Kidney epithelial cell (primary cell): ENCODE results near the gene SMAD9. TPM values are rescaled to one million over a fixed set of nuclear protein-coding genes. Genes with fewer than 3 reads are reported as not detected.

ENCODE experiments used
- DNase-seq: peaks from one replicate; pipeline ENCODE4 v3.0.0-alpha.2; 2010; ENCODE audit warnings: low read depth
- H3K27me3 ChIP-seq: 2 replicates; pipeline ENCODE4 v1.6.0; 2011; ENCODE audit warnings: low read length; ENCODE audit not compliant: control insufficient read depth, insufficient read depth
- H3K36me3 ChIP-seq: 2 replicates; pipeline ENCODE4 v1.5.1; 2011; ENCODE audit warnings: low read length; ENCODE audit not compliant: control insufficient read depth, insufficient read depth
- H3K4me3 ChIP-seq: 2 replicates; pipeline ENCODE4 v1.5.1; 2011; ENCODE audit warnings: low read depth, mild to moderate bottlenecking, control low read depth, low read length
- total RNA-seq: library from RNA; depleted of rRNA; stranded (reverse); fragments of >200 nt; gene quantifications from 2 replicates; pipeline ENCODE4 v1.2.3, GENCODE V29; 2015
- TF ChIP-seq, protein P1 (sequence below): IDR thresholded peaks from 2 replicates; pipeline ENCODE4 v1.5.1; 2011; ENCODE audit warnings: mild to moderate bottlenecking, moderate library complexity, low read length, control low read depth, inconsistent platforms; ENCODE audit not compliant: insufficient read depth, poor library complexity, severe bottlenecking

SMAD9 gene
- total RNA-seq, 1 donor from 2014 or later, result 0.38 TPM

GRCh38 chr13:36882829-36883390 is 37.1 kb downstream of the SMAD9 start:
- H3K27me3 ChIP-seq, result no peaks in the 10 kb centered on the region
- no peak for DNase-seq
- TF ChIP-seq, protein P1, sequence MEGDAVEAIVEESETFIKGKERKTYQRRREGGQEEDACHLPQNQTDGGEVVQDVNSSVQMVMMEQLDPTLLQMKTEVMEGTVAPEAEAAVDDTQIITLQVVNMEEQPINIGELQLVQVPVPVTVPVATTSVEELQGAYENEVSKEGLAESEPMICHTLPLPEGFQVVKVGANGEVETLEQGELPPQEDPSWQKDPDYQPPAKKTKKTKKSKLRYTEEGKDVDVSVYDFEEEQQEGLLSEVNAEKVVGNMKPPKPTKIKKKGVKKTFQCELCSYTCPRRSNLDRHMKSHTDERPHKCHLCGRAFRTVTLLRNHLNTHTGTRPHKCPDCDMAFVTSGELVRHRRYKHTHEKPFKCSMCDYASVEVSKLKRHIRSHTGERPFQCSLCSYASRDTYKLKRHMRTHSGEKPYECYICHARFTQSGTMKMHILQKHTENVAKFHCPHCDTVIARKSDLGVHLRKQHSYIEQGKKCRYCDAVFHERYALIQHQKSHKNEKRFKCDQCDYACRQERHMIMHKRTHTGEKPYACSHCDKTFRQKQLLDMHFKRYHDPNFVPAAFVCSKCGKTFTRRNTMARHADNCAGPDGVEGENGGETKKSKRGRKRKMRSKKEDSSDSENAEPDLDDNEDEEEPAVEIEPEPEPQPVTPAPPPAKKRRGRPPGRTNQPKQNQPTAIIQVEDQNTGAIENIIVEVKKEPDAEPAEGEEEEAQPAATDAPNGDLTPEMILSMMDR, result no peak
- no peak overlapping the region for H3K4me3 ChIP-seq
- H3K36me3 ChIP-seq, result no peaks in the 10 kb centered on the region

GRCh38 chr13:36880961-36881360 is 39.1 kb downstream of the SMAD9 start:
- no peak for DNase-seq
- Histone ChIP-seq H3K27me3 (no peaks in the 10 kb centered on the region), H3K4me3 (no peak overlapping the region), H3K36me3 (no peaks in the 10 kb centered on the region)
- TF ChIP-seq, protein P1, result no peak

DNA sequence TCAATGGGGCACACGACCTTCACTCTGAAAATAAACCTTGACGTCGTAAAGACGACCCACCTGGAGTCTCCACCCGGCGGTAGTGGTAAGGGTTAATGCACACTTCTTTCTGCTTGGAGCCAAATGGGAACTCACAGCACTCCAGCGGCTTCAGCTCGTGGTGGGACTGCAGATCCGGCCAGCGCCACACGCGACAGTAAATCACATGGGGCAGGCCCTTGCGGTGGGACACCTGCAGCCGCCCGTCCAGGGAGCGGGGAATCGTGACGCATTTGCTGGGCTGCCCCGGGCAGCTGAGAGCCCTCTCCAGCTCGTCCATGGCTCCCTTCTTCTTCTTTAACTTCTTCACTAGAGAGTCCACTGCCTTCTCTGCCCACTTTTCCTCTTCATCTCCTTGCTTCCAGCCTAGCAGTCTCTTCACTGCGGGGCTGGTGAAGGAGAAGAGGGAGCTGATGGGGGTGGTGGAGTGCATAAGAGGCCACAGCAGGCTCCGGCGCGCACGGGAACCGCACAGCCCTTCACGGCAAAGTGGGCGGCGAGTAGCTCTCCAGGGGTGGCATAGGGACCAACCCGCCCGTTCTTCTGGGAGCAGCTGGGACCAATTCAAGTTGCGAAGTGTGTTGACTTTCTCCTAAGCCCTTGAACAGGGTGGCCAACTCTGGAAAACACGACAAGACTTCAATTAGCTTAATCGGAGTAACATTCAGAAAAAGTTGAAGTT is 40.7 kb downstream of the SMAD9 start:
- no peaks in the 10 kb centered on the region for H3K27me3 ChIP-seq
- no peak for DNase-seq
- no peak overlapping the region for H3K4me3 ChIP-seq
- TF ChIP-seq, protein P1, result no peak
- H3K36me3 ChIP-seq, result no peaks in the 10 kb centered on the region

DNA sequence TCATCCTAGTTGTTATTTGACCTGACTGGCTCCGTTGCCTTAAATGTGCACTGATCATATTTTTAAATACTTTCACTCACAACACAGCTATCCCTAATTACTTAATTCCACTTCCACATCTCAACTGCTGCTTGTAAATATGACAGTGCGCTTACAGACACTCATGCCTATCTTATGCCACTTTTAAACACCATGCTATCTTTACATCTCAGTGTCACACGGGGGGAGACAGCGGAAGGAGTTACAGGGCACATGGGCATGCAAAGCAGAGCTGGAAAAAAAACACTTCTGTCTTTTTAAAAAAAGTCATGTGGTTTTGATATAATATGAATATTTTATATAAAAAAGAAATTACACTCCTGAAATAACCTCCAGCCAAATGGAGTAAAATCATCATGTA is 44.1 kb downstream of the SMAD9 start:
- DNase-seq, result no peak
- TF ChIP-seq, protein P1, result no peak
- no peaks in the 10 kb centered on the region for H3K27me3 ChIP-seq
- H3K4me3 ChIP-seq, result no peak overlapping the region
- no peaks in the 10 kb centered on the region for H3K36me3 ChIP-seq

- Histone ChIP-seq H3K27me3 (no peaks in the 10 kb centered on the region), H3K36me3 (no peaks in the 10 kb centered on the region), H3K4me3 (no peak overlapping the region)
- DNase-seq, result no peak
- TF ChIP-seq, protein P1, result no peak
Measured at GRCh38 chr13:36875431-36875830, 44.6 kb downstream of the SMAD9 start.

DNA sequence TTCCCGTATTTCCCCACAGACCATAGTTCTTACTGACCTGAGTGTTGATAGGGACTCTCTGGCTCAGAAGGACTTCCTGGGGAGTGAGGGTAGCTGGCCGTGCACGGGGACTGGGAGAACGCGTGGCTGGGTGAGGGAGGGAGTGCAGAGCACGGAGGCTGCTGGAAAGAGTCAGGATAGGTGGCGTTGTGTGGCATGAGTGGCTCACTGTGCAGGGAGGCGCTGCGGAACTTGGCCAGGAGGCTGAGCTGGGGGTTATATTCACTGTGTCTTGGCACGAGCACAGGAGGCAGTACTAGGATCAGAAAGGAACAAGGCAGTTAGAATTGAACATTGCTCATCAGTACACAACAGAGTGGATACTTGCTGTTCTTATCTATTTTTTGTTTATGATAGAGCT is 47.4 kb downstream of the SMAD9 start:
- no peak overlapping the region for H3K4me3 ChIP-seq
- H3K27me3 ChIP-seq, result no peaks in the 10 kb centered on the region
- TF ChIP-seq, protein P1, result no peak
- H3K36me3 ChIP-seq, result no peaks in the 10 kb centered on the region
- no peak for DNase-seq
